SK-N-MC (cell line): ENCODE data around the gene BARHL2.

Source experiments
- DNase-seq: peaks from one replicate; pipeline ENCODE4 v3.0.0-alpha.2; 2011; ENCODE audit warnings: low read depth, low spot score
- H3K27ac ChIP-seq: fragments of 200-600 bp; sonication (generic); 2 replicates; pipeline ENCODE4 v1.5.1; 2016; ENCODE audit warnings: mixed run types
- H3K36me3 ChIP-seq: fragments of 200-600 bp; sonication (generic); 2 replicates; pipeline ENCODE4 v1.6.1; 2017; ENCODE audit warnings: antibody characterized with exemption, low read length, mixed read lengths; ENCODE audit not compliant: insufficient read depth
- H3K4me3 ChIP-seq: fragments of 200-600 bp; sonication (generic); 2 replicates; pipeline ENCODE4 v1.5.1; 2016
- H3K9ac ChIP-seq: fragments of 200-600 bp; sonication (generic); 2 replicates; pipeline ENCODE4 v1.8.0; 2017; ENCODE audit warnings: mixed run types, mixed read lengths; ENCODE audit not compliant: insufficient read length
- H3K9me3 ChIP-seq: fragments of 200-600 bp; sonication (generic); 2 replicates; pipeline ENCODE4 v1.6.1; 2017; ENCODE audit warnings: low read depth, mild to moderate bottlenecking, antibody characterized with exemption, low read length, moderate library complexity, mixed read lengths
- EZH2 ChIP-seq: fragments of 200-600 bp; sonication (generic); IDR thresholded peaks from one replicate; pipeline ENCODE4 v1.6.1; 2017; ENCODE audit warnings: antibody characterized with exemption
- FOXP2 ChIP-seq: optimal IDR thresholded peaks from 2 replicates; pipeline ENCODE3; 2011; ENCODE audit warnings: mild to moderate bottlenecking, moderate library complexity; ENCODE audit not compliant: insufficient read depth; ENCODE audit errors: extremely low read length, control extremely low read depth
- POLR2AphosphoS5 ChIP-seq: IDR thresholded peaks from 2 replicates; pipeline ENCODE4 v1.6.1; 2012; ENCODE audit warnings: mild to moderate bottlenecking, low read depth, low read length, borderline replicate concordance

The BARHL2 gene

GRCh38 chr1:90671251-90671650 lies 45.9 kb downstream of the BARHL2 start:
- no peak overlapping the region for H3K27ac ChIP-seq
- DNase-seq = no peak
- H3K4me3 ChIP-seq = no peak overlapping the region
- no peaks in the 10 kb centered on the region for H3K36me3 ChIP-seq
- 0 out of 2 replicates have a peak, but pooled peaks cover 5% of the 10 kb centered on the region for H3K9me3 ChIP-seq
- TF ChIP-seq FOXP2 (no peak), EZH2 (no peak), POLR2AphosphoS5 (no peak)
- no peak overlapping the region for H3K9ac ChIP-seq
